SK-N-SH (cell line): Measurements from ENCODE around the gene PHLPP1. TPM values are rescaled to one million over a fixed set of nuclear protein-coding genes. Genes with fewer than 3 reads are reported as not detected.

Source experiments
- CTCF ChIA-PET: fragments of 300-600, 350-600 bp; formaldehyde crosslinking; extraction: SDS; loops from one replicate; lab custom pipeline; 2021; lab: Yijun Ruan, JAX
- POLR2A ChIA-PET: fragments of 350-600 bp; sonication (Branson Sonifier 250); formaldehyde crosslinking; extraction: SDS; loops from one replicate; lab custom pipeline; 2020; ENCODE audit warnings: antibody characterized with exemption, inconsistent platforms; lab: Yijun Ruan, JAX
- DNase-seq: peaks from one replicate; pipeline ENCODE4 v3.0.0; 2012
- H2AFZ ChIP-seq: fragments of 200-600 bp; sonication (generic); 2 replicates; pipeline ENCODE4 v1.8.1; 2016; ENCODE audit warnings: antibody characterized with exemption, mild to moderate bottlenecking, low read depth
- H3F3A ChIP-seq: fragments of 200-600 bp; sonication (generic); replicated peaks from 2 replicates; pipeline ENCODE3; 2016; ENCODE audit warnings: antibody characterized with exemption, mild to moderate bottlenecking; ENCODE audit not compliant: insufficient read depth
- H3K27ac ChIP-seq, 2 experiments: fragments of 200-500 bp in 1 of 2; fragments of 200-600 bp in 1 of 2; sonication (Bioruptor generic) in 1 of 2; sonication (generic), shearing (Covaris generic) in 1 of 2; 2 replicates each; pipeline versions ENCODE4 v1.5.1 to v1.6.1; 2014 to 2016; ENCODE audit warnings: low read depth in 2 of 2, inconsistent platforms in 1 of 2, low read length in 1 of 2, mild to moderate bottlenecking in 1 of 2, mixed read lengths in 1 of 2
- H3K27me3 ChIP-seq: fragments of 200-600 bp; sonication (generic), shearing (Covaris generic); 2 replicates; pipeline ENCODE4 v1.6.1; 2016; ENCODE audit warnings: mixed run types; ENCODE audit not compliant: insufficient read depth
- H3K36me3 ChIP-seq, 2 experiments: fragments of 200-500 bp in 1 of 2; fragments of 200-600 bp in 1 of 2; sonication (Bioruptor generic) in 1 of 2; sonication (generic) in 1 of 2; replicated peaks in 1 of 2; 2 replicates each; pipeline versions ENCODE3 to v1.5.1; 2014 to 2016; ENCODE audit warnings: low read length in 1 of 2, mild to moderate bottlenecking in 1 of 2; ENCODE audit not compliant: insufficient read depth in 2 of 2, control insufficient read depth in 1 of 2
- H3K4me1 ChIP-seq, 2 experiments: fragments of 200-500 bp in 1 of 2; fragments of 200-600 bp in 1 of 2; sonication (Bioruptor generic) in 1 of 2; sonication (generic), shearing (Covaris generic) in 1 of 2; 2 replicates each; pipeline versions ENCODE4 v1.5.1 to v1.6.1; 2014 to 2016; ENCODE audit warnings: low read depth in 1 of 2, low read length in 1 of 2, mixed run types in 1 of 2; ENCODE audit not compliant: insufficient read depth in 2 of 2, control insufficient read depth in 1 of 2
- H3K4me2 ChIP-seq: fragments of 200-600 bp; sonication (generic), shearing (Covaris generic); 2 replicates; pipeline ENCODE4 v1.6.1; 2017; ENCODE audit warnings: mixed run types
- H3K4me3 ChIP-seq, 2 experiments: fragments of 200-500 bp in 1 of 2; fragments of 200-600 bp in 1 of 2; sonication (Bioruptor generic) in 1 of 2; sonication (generic), shearing (Covaris generic) in 1 of 2; 2 replicates each; pipeline versions ENCODE4 v1.5.1 to v1.8.1; 2014 to 2016; ENCODE audit warnings: low read depth in 2 of 2, inconsistent platforms in 1 of 2, low read length in 1 of 2, mild to moderate bottlenecking in 1 of 2, mixed read lengths in 1 of 2, moderate library complexity in 1 of 2
- H3K79me2 ChIP-seq: fragments of 200-600 bp; sonication (generic); 2 replicates; pipeline ENCODE4 v1.8.1; 2017; ENCODE audit warnings: mild to moderate bottlenecking; ENCODE audit not compliant: insufficient read depth
- H3K9ac ChIP-seq: fragments of 200-600 bp; sonication (generic); 2 replicates; pipeline ENCODE4 v1.6.1; 2017; ENCODE audit warnings: mixed run types
- H3K9me2 ChIP-seq: fragments of 200-600 bp; sonication (generic); 2 replicates; pipeline ENCODE4 v1.6.1; 2017; ENCODE audit warnings: mixed run types
- H3K9me3 ChIP-seq: fragments of 200-600 bp; sonication (generic); 2 replicates; pipeline ENCODE4 v1.6.1; 2017; ENCODE audit warnings: mixed run types, mild to moderate bottlenecking, moderate library complexity
- H4K20me1 ChIP-seq: fragments of 200-600 bp; sonication (generic); 2 replicates; pipeline ENCODE4 v1.6.1; 2017; ENCODE audit warnings: mild to moderate bottlenecking, mixed run types; ENCODE audit not compliant: insufficient read depth
- CTCF ChIP-seq: fragments of 200-600 bp; sonication (generic); IDR thresholded peaks from 2 replicates; pipeline ENCODE4 v1.6.1; 2017; ENCODE audit warnings: antibody characterized with exemption, mild to moderate bottlenecking, moderate library complexity
- ELF1 ChIP-seq: IDR thresholded peaks from 2 replicates; pipeline ENCODE4 v1.4.0; 2012
- EP300 ChIP-seq, 2 experiments: IDR thresholded peaks; 2 replicates each; pipeline versions ENCODE4 v1.4.0 to v1.6.1; 2012; ENCODE audit warnings: borderline replicate concordance in 1 of 2, low read depth in 1 of 2, low read length in 1 of 2
- EZH2phosphoT487 ChIP-seq: fragments of 200-600 bp; sonication (generic); IDR thresholded peaks from 2 replicates; pipeline ENCODE4 v1.6.1; 2017; ENCODE audit warnings: low read depth, mixed run types, mild to moderate bottlenecking, antibody characterized with exemption, moderate library complexity, borderline replicate concordance
- FOSL2 ChIP-seq: IDR thresholded peaks from 2 replicates; pipeline ENCODE4 v1.4.0; 2012; ENCODE audit warnings: low read depth, mild to moderate bottlenecking, moderate library complexity, borderline replicate concordance
- FOXJ3 ChIP-seq: sonication (generic); formaldehyde crosslinking; IDR thresholded peaks from 2 replicates; pipeline ENCODE4 v1.5.1; 2020; ENCODE audit warnings: mild to moderate bottlenecking, missing genetic modification reagents
- GABPA ChIP-seq: IDR thresholded peaks from 2 replicates; pipeline ENCODE4 v1.4.0; 2012; ENCODE audit warnings: low read depth, mild to moderate bottlenecking
- JUND ChIP-seq: IDR thresholded peaks from 2 replicates; pipeline ENCODE4 v1.4.0; 2012
- MXI1 ChIP-seq: IDR thresholded peaks from 2 replicates; pipeline ENCODE4 v1.6.1; 2012; ENCODE audit warnings: mild to moderate bottlenecking, low read depth, low read length, improper control_type of control experiment
- NRF1 ChIP-seq: IDR thresholded peaks from 2 replicates; pipeline ENCODE4 v1.6.1; 2012; ENCODE audit warnings: low read depth, mild to moderate bottlenecking, low read length
- PBX3 ChIP-seq: IDR thresholded peaks from 2 replicates; pipeline ENCODE4; 2012
- RFX5 ChIP-seq: IDR thresholded peaks from 2 replicates; pipeline ENCODE4 v1.6.1; 2012; ENCODE audit warnings: mild to moderate bottlenecking, improper control_type of control experiment, low read length
- RXRA ChIP-seq: IDR thresholded peaks from 2 replicates; pipeline ENCODE4 v1.4.0; 2012; ENCODE audit warnings: low read depth, mild to moderate bottlenecking, borderline replicate concordance
- SIN3A ChIP-seq: IDR thresholded peaks from 2 replicates; pipeline ENCODE4 v1.6.1; 2012; ENCODE audit warnings: low read depth, mild to moderate bottlenecking, low read length, moderate library complexity, borderline replicate concordance
- SMC3 ChIP-seq: IDR thresholded peaks from 2 replicates; pipeline ENCODE4 v1.6.1; 2012; ENCODE audit warnings: low read depth, low read length, improper control_type of control experiment
- TAF1 ChIP-seq: IDR thresholded peaks from 2 replicates; pipeline ENCODE4 v1.6.1; 2012; ENCODE audit warnings: low read depth, mild to moderate bottlenecking, low read length, moderate library complexity, borderline replicate concordance
- TEAD4 ChIP-seq: IDR thresholded peaks from 2 replicates; pipeline ENCODE4 v1.4.0; 2012; ENCODE audit warnings: mild to moderate bottlenecking, borderline replicate concordance; ENCODE audit not compliant: insufficient read depth
- YY1 ChIP-seq: IDR thresholded peaks from 2 replicates; pipeline ENCODE4 v1.4.0; 2012; ENCODE audit warnings: low read depth, mild to moderate bottlenecking
- WGBS: methylation state at CpG from one replicate; pipeline ENCODE4 v1.1.6; 2017; ENCODE audit warnings: low lambda C conversion rate; 5-methylcytosine and 5-hydroxymethylcytosine counted together
- polyA plus RNA-seq, 3 experiments: library from polyadenylated mRNA; depleted of rRNA; stranded (reverse); fragments of >200 nt; gene quantifications; 2 replicates each; pipeline ENCODE4 v1.2.3, GENCODE V29; 2012
- TF ChIP-seq, protein P1 (sequence below): IDR thresholded peaks from 2 replicates; pipeline ENCODE4 v1.4.0; 2012; ENCODE audit warnings: low read depth, borderline replicate concordance

The PHLPP1 gene
- polyA plus RNA-seq, 1 of the 3 experiments (the other 2 are of a cell fraction), result 4.6 TPM

GRCh38 chr18:62992877-62993365 lies 277.6 kb downstream of the PHLPP1 start:
- no peaks in the 10 kb centered on the region for H3K9me3 ChIP-seq
- H3F3A ChIP-seq, result no peaks in the 10 kb centered on the region
- POLR2A ChIA-PET, result no interaction called here
- no peaks in the 10 kb centered on the region for H3K79me2 ChIP-seq
- no peaks in the 10 kb centered on the region for H3K27me3 ChIP-seq
- H3K4me3 ChIP-seq, result no peak overlapping the region
- H3K9me2 ChIP-seq, result no peaks in the 10 kb centered on the region
- no peaks in the 10 kb centered on the region for H3K4me1 ChIP-seq
- TF ChIP-seq EP300 (IDR thresholded peaks at IDR 0.05; ENCODE audit: borderline replicate concordance in 1 of 2, low read depth in 1 of 2, low read length in 1 of 2) (no peak), RFX5 (no peak), FOSL2 (no peak), ELF1 (no peak), EZH2phosphoT487 (no peak), PBX3 (no peak), TAF1 (no peak), JUND (no peak)
- CTCF ChIA-PET, result interaction anchor here (1.2 to 3.2 kb wide), 2 partner anchors 24 to 407 kb away, joined by 3 to 12 read pairs; no protein-coding TSS in a partner anchor
- DNase-seq, result no peak
- H3K36me3 ChIP-seq, result no peaks in the 10 kb centered on the region
- H3K27ac ChIP-seq, result no peak overlapping the region
- 78% methylated on average over 5 of the region's 6 CpGs for WGBS
- no peak overlapping the region for H3K4me2 ChIP-seq
- H2AFZ ChIP-seq, result no peak overlapping the region
- no peak overlapping the region for H3K9ac ChIP-seq
- no peaks in the 10 kb centered on the region for H4K20me1 ChIP-seq

GRCh38 chr18:62996566-62996965 lies 281.2 kb downstream of the PHLPP1 start:
- Histone ChIP-seq H2AFZ (no peak overlapping the region), H3K9me2 (no peaks in the 10 kb centered on the region), H3K27me3 (no peaks in the 10 kb centered on the region), H3K27ac (no peak overlapping the region), H3K9me3 (no peaks in the 10 kb centered on the region), H3K4me2 (no peak overlapping the region), H3K9ac (no peak overlapping the region), H4K20me1 (no peaks in the 10 kb centered on the region), H3K4me1 (no peaks in the 10 kb centered on the region), H3K4me3 (no peak overlapping the region), H3F3A (no peaks in the 10 kb centered on the region), H3K79me2 (no peaks in the 10 kb centered on the region), H3K36me3 (no peaks in the 10 kb centered on the region)
- no peak for DNase-seq
- CTCF ChIA-PET, result interaction anchor here (3.2 kb wide), 1 partner anchor 14 kb away, joined by 14 read pairs; no protein-coding TSS in a partner anchor
- TF ChIP-seq, protein P1, sequence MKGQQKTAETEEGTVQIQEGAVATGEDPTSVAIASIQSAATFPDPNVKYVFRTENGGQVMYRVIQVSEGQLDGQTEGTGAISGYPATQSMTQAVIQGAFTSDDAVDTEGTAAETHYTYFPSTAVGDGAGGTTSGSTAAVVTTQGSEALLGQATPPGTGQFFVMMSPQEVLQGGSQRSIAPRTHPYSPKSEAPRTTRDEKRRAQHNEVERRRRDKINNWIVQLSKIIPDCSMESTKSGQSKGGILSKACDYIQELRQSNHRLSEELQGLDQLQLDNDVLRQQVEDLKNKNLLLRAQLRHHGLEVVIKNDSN, result no peak
- no peak for TF ChIP-seq TEAD4
- TF ChIP-seq TAF1, result no peak
- WGBS, result 83% methylated on average over 8 of the region's 9 CpGs
- POLR2A ChIA-PET, result no interaction called here

GRCh38 chr18:62997076-62997475 lies 281.7 kb downstream of the PHLPP1 start:
- ChIA-PET POLR2A (no interaction called here), CTCF (interaction anchor here (3.2 kb wide), 1 partner anchor 14 kb away, joined by 14 read pairs; no protein-coding TSS in a partner anchor)
- no peak for DNase-seq
- Histone ChIP-seq H3K27me3 (no peaks in the 10 kb centered on the region), H3F3A (no peaks in the 10 kb centered on the region), H3K9me3 (no peaks in the 10 kb centered on the region), H3K79me2 (no peaks in the 10 kb centered on the region), H3K4me3 (no peak overlapping the region), H3K4me1 (no peaks in the 10 kb centered on the region), H3K36me3 (no peaks in the 10 kb centered on the region), H3K9ac (no peak overlapping the region), H3K4me2 (no peak overlapping the region), H2AFZ (no peak overlapping the region), H3K27ac (no peak overlapping the region), H3K9me2 (no peaks in the 10 kb centered on the region), H4K20me1 (no peaks in the 10 kb centered on the region)
- 72% methylated on average over 4 of the region's 4 CpGs for WGBS
- TF ChIP-seq FOXJ3 (CRISPR knock-in tag) (no peak), SIN3A (no peak), GABPA (no peak), YY1 (no peak), EZH2phosphoT487 (no peak), CTCF (no peak), NRF1 (no peak), TAF1 (no peak), FOSL2 (no peak), MXI1 (no peak), EP300 (IDR thresholded peaks at IDR 0.05; ENCODE audit: borderline replicate concordance in 1 of 2, low read depth in 1 of 2, low read length in 1 of 2) (no peak), RXRA (no peak), SMC3 (no peak)
